ENCODE results near the gene GPRIN1.

The GPRIN1 gene

DNA sequence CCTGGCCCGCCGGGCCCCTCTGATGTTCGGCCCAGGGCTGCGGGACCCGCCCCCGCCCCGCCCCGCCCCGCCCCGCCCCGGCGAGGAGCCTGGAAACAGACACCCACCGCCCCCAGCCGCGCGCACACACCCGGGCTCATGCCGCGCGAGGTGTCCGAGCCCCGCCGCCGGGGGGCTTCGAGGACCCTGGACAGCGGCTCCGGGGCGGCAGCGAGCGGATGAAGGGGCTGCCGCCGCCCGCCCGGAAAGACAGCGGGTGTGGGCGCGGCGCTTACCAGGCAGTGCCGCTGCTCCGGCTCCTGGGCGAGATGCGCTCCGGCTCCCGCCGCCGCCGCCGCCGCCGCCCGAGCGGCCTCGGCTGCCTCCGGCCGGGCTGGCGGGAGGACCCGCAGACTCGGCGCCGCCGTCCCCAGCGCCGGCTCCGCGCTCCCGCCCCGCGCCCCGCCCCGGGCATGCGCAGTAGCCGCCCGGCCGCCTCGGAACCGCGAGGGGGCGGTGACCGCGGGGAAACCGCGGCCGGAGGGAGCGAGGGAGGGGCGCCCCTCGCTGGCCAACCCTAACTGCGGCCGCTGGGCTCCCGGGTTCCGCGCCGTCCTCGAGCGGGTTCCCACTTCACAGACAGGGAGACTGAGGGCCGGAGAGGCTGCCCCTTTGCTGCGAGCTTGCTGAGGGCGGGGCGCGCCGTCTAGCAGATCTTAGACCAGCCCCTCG lies at the start of gene GPRIN1:
TSS of gene GPRIN1 (minus strand) at position 433 of the 711 bp plus-strand sequence. CDS start 10,322 bp downstream, outside the sequence.
- no peak for TF ChIP-seq GATA3 (IDR thresholded peaks at IDR 0.05; ENCODE audit: low read depth, low read length)

DNA sequence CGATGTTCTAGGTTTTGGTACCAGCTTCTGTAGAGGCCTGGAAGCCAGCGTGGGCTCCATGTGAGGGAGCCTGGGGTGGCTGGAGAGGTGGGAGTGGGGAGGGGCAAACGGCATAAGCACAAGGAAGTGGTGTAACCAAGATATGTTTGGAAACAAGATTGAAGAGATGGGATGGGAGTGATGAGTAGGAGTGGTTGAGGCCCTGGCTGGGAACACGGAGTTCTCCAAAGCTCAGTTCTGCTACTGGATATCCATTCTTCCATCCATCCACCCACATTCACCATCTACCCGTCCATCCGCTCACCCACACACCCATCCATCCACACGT lies 49.5 kb upstream of the GPRIN1 start:
- TF ChIP-seq GATA2 (IDR thresholded peaks at IDR 0.05; ENCODE audit: low read depth, low read length) (no peak), GATA3 (IDR thresholded peaks at IDR 0.05; ENCODE audit: low read depth, low read length) (no peak)

DNA sequence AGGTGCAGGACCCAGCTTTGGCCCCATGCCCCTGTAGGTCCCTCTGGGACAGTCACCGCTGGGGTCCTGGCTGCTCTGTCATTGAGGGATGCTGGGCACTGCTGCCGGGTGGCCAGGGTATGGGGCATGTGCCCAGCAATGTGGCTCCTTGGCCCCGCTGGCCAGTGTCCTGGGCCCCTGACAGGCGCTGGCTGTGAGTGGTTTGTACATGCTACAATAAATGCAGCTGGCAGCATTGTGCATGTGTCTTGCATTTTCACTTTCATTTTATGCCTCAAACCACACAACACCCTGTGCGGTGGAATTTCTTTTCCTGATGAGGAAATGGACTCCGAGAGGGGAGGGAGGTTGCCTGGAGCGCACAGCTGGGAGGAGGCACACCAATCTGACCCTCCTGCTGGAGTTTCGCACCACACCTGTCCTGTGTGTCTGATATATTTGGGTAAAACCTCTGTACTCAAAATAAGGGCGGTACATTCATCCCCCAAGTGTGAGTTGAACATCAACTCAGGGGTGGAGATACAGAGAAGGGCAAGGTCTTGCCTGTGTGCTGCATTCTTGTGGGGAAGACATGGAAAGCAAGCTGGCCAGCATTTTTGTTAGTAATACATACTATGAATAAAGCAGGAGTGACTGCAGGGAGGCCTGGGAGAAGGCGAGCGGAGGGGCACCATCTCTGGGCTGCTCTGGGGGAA lies 49.0 kb upstream of the GPRIN1 start:
- TF ChIP-seq GATA2 (IDR thresholded peaks at IDR 0.05; ENCODE audit: low read depth, low read length) = no peak
- TF ChIP-seq GATA3 (IDR thresholded peaks at IDR 0.05; ENCODE audit: low read depth, low read length) = no peak

DNA sequence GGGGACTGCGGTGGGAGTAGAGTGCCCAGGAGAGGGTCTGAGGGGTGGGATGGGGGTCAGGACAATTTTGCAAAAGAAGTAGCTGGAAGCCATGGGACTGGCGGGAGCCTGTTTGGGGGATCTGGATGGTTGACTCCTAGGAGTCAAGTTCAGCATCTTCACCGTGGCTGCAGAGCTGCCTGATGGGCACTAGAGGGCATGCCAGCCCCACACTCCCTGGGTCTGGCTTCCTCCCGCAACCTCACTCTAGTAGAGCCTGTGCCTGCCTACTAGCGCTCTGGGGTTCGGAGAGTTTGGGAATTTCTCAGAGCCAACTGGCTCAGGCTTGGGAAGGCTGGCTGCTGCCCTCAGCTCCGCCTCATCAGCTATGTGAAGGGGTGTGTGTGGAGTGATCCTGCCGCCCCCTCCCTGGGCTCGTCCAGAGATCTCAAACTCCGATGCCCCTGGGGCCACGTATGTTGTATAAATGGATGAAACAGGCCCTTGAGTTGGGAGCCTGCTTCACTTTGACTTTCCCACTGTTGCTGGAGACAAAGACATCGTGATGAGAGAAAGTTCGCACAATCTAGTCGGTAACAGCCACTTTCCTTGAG lies 48.1 kb upstream of the GPRIN1 start:
- TF ChIP-seq GATA2 (IDR thresholded peaks at IDR 0.05; ENCODE audit: low read depth, low read length) = no peak
- no peak for TF ChIP-seq GATA3 (IDR thresholded peaks at IDR 0.05; ENCODE audit: low read depth, low read length)

DNA sequence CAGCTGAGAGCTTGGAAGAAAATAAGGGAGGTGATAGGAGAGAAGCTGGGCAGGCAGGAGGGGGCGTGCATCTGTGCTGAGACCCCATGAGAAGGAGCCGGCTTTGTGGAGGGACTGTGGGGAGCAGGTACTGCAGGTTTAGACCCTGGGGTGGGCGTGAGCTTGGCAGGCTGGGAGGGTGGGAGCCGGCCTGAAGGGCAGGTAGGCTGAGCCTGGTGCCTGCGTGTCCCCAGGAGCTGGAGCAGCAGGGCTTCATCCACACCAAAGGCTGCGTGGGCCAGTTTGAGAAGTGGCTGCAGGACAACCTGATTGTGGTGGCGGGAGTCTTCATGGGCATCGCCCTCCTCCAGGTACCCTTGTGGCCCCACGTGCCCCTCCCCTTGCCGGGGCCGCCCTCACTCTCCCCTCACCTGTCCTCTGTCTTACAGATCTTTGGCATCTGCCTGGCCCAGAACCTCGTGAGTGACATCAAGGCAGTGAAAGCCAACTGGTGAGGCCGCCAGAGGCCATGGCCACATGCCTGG lies 46.6 kb upstream of the GPRIN1 start:
- TF ChIP-seq GATA3 (IDR thresholded peaks at IDR 0.05; ENCODE audit: low read depth, low read length) (no peak), GATA2 (IDR thresholded peaks at IDR 0.05; ENCODE audit: low read depth, low read length) (no peak)

DNA sequence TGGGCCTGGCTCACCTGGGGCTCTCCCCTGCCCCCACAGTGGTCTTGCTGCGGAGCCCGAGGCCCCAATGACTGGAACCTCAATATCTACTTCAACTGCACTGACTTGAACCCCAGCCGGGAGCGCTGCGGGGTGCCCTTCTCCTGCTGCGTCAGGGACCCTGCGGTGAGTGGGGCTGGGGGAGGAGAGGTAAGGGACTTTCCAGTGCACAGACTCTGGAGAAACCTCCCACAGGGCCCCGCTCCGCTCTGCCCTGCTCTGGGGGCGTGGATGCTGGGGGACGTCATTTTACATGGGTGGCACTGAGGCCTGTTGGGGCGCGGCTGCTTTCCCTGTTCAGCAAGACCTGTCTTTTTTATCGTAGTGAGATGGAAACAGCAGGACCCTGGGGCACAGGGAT lies 44.9 kb upstream of the GPRIN1 start:
- no peak for TF ChIP-seq GATA2 (IDR thresholded peaks at IDR 0.05; ENCODE audit: low read depth, low read length)
- no peak for TF ChIP-seq GATA3 (IDR thresholded peaks at IDR 0.05; ENCODE audit: low read depth, low read length)

DNA sequence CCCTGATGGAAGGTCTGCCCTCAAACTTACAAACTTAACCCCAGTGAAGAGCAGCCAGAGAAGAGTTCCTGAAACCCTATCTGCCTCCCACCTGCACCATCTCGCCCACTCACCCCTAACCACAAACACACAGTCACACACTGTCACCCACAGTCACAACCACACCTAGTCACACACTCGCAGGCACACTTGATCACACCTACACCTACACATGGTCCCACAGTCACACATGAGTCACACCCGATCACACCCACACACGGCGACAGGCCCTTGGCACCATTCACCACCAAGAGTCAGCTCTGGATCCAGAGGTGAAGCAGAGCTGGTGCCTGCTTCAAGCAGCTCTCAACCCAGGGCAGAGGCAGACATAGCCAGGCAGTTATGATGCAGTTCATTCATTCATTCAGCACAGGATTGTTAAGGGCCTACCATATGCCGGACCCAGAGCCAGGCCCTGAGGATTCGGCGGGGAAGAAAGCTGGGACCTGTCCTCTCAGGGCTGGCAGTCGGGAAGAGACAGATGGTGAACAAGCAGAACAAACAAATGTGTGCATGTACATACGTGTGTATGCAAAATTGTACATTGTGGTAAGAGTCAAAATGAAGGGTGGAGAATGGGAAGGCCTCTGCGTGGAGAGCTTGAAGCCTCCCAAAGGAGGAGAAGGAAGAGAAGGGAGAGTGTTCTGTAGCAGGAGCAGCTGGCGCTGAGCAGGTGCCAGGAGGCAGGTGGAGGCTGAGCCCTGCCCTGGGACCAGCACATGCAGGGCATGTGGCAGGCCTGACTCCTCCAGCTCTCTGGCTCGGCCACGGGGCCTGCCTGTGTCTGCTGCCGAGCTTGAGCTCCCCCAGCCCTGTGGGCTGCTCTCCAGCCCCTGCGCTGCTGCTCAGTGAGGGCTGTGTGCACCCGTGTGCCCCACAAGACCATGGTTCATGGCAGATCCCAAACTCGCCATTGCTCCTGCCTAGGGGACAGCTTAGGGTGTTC lies 43.7 kb upstream of the GPRIN1 start:
- no peak for TF ChIP-seq GATA3 (IDR thresholded peaks at IDR 0.05; ENCODE audit: low read depth, low read length)
- TF ChIP-seq GATA2 (IDR thresholded peaks at IDR 0.05; ENCODE audit: low read depth, low read length) = no peak

DNA sequence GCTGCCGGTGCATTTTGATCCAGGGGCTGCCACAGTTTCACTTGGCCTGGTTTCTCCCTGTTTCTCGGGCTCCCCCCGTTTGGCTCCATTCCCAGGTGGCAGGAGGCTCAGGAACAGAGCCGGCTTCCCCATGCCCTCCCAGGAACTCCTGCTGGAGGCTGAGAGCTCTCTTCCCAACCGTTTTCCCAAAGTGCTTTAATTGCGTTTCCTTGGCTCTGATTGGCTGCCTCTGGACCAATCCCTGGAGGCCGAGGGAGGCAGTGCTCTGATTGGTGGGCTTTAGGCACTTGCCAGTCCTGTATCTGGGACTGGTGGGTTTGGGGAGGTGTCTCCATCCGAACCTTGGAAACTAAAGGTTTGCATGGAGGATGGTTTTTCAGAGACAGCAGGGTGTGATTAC lies 42.2 kb upstream of the GPRIN1 start:
- no peak for TF ChIP-seq GATA2 (IDR thresholded peaks at IDR 0.05; ENCODE audit: low read depth, low read length)
- TF ChIP-seq GATA3 (IDR thresholded peaks at IDR 0.05; ENCODE audit: low read depth, low read length) = no peak

DNA sequence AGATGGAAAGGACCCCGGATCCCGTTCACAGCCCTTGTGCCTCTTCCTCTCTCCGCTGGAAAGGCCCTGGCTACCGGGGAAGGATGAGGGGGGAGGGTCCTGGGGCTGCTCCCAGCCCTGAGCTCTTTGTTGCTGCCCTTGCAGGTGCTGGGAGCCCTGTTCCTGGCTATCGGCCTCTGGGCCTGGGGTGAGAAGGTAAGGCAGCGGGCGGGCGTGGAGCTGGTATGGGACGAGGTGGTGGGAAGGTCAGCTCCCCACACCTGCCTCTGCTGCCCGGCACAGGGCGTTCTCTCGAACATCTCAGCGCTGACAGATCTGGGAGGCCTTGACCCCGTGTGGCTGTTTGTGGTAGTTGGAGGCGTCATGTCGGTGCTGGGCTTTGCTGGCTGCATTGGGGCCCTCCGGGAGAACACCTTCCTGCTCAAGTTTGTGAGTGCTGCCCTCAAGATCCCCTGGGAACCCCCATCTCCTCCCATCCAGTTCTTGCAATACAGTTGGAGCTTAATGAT lies 41.6 kb upstream of the GPRIN1 start:
- no peak for TF ChIP-seq GATA3 (IDR thresholded peaks at IDR 0.05; ENCODE audit: low read depth, low read length)

DNA sequence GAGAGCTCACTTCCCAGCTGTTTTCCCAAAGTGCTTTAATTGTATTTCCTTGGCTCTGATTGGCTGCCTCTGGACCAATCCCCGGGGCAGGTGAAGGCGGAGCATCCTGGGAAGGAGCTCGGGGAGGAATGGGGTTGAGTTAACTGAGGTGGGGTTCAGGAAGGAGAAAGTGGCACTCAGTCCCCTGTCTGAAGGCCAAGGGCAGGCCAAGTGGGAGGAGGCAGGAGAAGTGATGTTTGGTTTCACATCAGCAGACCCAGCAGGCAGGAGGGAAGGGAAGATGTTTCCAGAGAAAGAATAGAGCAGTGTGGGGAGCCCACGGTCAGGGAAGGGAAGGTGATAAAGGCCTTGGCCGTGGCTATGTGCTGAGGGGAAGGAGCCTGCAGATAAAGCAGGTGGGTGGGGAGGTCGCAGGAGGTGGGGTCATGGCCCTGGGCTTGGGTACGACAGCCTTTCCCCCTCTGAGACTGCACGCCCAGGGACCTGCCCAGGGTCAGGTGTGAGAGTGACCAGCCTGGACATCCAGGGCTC lies 40.5 kb upstream of the GPRIN1 start:
- TF ChIP-seq GATA2 (IDR thresholded peaks at IDR 0.05; ENCODE audit: low read depth, low read length) = no peak
- no peak for TF ChIP-seq GATA3 (IDR thresholded peaks at IDR 0.05; ENCODE audit: low read depth, low read length)

DNA sequence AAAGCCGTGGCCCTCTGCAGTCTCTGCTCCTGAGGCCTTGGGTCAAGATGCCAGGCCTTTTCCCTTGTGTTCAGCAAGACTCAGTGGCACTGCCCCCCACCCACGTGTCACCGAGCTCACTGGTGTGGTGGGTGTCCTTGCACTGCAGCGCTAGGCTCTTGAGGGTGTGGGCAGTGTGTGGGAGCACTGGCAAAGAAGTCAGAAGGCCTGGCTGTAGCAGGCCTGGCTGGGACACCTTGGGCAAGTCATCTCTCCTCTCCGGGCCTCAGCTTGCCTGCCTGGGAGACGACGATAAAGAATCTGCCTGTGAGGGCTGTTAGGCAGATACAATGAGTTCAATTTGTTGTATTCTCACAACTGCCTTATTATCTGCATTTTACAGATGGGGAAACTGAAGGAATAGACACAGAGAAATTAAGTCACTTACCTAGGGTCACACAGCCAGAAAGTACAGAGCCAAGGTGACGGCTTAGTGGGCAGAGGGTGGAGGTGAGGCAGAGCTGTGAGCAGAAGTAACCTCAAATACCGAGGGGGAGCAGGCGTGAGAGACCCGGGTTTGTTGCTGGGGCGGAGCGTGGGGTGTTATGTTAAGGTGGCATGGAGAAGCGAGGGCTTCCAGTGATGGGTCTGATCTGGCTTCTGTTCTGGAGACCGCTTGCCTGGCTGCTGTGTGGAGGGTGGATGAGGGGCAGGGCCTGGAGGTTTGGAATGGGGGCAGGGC lies 38.7 kb upstream of the GPRIN1 start:
- TF ChIP-seq GATA3 (IDR thresholded peaks at IDR 0.05; ENCODE audit: low read depth, low read length) (no peak), GATA2 (IDR thresholded peaks at IDR 0.05; ENCODE audit: low read depth, low read length) (no peak)

DNA sequence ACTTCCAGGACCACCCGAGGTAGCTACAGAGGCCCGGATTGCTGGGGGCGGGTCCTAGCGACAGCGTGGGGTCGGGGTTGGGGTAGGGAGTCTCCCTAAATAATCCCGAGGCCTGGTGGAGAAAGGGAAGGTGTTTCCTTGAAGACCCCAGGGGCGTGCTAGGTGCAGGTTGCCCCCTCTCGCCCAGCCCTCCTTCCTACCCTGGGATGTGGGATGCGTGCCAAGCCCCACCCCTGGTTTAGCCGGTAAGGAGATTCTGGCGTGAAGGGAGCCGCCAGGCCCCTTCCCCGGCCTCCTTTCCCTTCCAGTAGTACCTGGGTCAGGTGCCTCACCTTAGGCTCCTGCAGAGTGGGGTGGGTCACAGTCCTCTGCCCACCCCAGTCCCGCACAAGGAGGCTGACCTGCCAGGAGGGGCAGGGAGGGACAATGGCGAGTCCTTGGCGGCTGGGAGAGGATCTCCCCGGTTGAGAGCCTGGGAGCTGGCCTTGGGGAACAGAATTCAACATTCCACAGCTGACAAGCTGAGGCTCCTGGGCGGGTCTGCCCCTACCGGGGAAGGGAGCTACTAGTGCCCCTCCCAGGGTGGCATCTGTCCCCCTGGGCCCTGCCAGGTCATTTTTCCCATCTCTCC lies 38.0 kb upstream of the GPRIN1 start:
- TF ChIP-seq GATA3 (IDR thresholded peaks at IDR 0.05; ENCODE audit: low read depth, low read length) = no peak
- no peak for TF ChIP-seq GATA2 (IDR thresholded peaks at IDR 0.05; ENCODE audit: low read depth, low read length)

All from SH-SY5Y (cell line).